Measurements from ENCODE around the gene CAMK1D.

CAMK1D gene

GRCh38 chr10:12377658-12378290 lies 28.4 kb downstream of the CAMK1D start:
- no peak for DNase-seq

DNA sequence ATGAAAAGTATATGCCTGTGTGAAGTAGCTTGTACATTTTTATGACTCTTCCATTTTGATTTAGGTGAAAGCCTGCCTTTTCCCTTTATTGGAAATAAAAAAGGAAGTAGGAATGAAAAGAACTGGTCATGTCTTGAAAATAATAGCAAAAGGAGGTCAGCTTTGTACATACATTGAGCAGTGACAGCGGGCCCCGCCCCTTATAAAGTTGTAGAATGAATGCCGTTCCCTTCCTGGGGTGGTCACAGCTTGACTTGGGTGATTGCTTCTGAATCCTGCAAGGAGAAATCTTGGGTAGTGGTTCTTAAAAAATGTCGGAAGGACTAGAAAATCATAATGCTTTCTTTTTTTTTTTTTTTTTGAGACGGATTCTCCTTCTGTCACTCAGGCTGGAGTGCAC lies 31.7 kb downstream of the CAMK1D start:
- DNase-seq: no peak

- DNase-seq: no peak
These were observed 32.3 kb downstream of the CAMK1D start for GRCh38 chr10:12381536-12382156.

DNA sequence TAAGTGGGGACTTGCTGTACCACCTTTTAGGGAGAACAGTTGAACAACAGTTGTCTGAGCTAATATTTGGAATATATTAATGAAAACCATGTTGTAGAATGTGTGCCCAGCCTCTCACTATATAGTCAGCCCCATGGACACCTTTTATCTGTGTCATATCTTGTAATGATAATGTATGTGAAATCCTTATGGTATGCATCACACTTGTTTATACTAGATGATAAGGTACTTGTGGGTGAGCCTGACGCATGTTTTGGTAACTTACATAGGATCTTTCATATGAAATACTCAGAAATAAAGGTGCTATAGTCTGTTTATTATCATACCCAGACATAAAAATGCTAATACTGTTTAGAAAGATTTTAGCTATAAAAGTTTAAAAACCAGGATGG lies 32.8 kb downstream of the CAMK1D start:
- DNase-seq: no peak

GRCh38 chr10:12382956-12383531 lies 33.7 kb downstream of the CAMK1D start:
- no peak for DNase-seq

- no peak for DNase-seq
These were observed 35.6 kb downstream of the CAMK1D start for GRCh38 chr10:12384906-12385305.

GRCh38 chr10:12387561-12388210 lies 38.3 kb downstream of the CAMK1D start:
- DNase-seq: no peak

DNA sequence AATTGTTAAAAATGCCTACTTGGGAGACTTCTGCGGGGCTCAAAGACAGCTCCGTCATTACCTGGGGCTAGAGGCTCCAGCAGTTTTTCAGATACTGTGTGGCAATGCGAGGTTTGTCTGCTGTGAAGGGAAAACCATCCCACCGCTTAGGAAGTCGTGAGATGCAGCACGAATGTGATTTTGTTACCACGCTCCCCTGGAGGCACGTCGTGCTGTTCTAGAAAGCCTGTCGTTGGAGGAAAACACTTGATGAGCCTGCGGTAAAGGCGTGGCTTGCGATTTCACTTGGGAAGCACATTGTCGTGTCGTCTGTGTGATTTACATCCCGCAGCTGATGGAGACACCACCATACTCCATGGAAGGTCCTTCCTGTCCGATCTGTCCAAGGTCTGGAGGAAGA lies 39.3 kb downstream of the CAMK1D start:
- DNase-seq: no peak

- DNase-seq: no peak
These were observed 39.9 kb downstream of the CAMK1D start for GRCh38 chr10:12389154-12389734.

DNA sequence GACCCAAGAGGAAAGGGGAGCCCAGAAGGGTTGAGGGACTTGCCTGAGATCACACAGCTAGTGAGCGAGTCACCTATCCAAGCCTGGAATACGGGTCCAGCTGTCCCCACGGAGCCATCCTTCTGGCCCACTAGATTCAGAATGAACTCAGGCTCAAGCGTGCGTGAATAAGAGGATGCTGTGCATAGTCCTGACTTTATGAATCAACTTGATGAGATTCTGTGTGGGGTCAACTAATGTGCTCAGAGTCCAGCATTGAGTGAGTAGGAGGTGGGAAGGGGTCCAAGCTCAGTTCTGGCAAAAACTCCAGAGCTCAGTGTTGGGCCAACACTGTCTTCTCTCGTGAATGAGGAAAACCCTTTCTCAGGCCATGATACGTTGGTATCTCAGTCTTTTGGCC lies 41.4 kb downstream of the CAMK1D start:
- no peak for DNase-seq

DNA sequence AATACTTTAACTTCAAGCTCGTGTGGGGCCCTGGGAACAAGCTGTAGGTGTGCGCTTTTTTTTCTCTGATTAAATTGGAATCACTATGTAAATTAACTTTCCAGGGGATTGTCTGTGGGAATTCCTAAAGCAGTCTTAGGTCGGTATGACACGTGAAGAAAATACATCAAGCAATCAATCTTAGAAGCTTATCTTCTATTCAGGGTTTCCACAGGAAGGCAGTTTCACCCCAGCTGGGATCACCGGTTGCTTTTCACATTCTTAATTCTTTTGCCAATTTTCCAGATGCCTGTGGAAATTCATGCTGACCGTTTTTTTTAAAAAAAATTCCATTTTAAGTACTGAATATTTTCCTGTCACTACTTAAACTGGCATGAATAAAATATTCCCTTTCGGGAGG lies 41.9 kb downstream of the CAMK1D start:
- no peak for DNase-seq

DNA sequence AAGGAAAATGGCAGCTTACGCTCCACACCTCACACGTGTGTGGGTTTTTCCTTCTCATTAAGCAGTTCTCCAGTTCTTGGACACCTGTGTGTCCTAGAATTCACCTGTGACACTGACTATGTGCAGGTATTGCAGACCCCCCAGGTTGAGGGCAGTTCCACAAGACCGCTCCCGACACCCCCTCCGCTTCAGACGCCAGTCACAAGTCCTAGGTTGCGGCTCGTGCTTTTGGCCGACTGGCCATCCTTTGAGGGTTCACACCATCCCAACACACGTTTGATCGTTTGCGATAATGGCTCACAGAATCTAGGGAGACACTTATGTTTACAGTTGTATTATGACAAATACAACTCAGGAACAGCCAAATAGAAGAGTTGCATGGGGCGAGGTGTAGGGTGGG lies 44.5 kb downstream of the CAMK1D start:
- DNase-seq: no peak

GRCh38 chr10:12394241-12395033 lies 45.1 kb downstream of the CAMK1D start:
- no peak for DNase-seq

DNA sequence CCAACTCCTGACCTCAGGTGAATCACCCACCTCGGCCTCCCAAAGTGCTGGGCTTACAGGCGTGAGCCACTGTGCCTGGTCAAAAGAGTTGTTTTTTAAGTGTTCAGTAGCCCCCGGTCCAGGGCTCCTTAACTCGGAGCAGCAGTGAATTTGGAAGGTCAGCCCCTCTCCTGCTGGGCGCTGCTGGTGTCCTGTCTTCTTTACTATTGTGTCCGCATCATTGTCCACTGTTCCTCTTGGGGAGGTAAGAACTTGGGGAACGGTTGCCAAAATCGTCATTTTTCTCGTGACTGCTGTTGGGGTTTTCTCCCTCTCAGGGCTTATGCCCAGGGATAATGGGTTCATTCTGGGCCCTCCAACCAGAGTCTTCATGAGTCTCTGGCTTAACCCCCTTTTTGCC lies 46.7 kb downstream of the CAMK1D start:
- no peak for DNase-seq

- DNase-seq: no peak
These were observed 47.2 kb downstream of the CAMK1D start for GRCh38 chr10:12396567-12396966.

GRCh38 chr10:12397147-12397896 lies 48.0 kb downstream of the CAMK1D start:
- no peak for DNase-seq

- DNase-seq: no peak
These were observed 48.6 kb downstream of the CAMK1D start for GRCh38 chr10:12397941-12398340.

DNA sequence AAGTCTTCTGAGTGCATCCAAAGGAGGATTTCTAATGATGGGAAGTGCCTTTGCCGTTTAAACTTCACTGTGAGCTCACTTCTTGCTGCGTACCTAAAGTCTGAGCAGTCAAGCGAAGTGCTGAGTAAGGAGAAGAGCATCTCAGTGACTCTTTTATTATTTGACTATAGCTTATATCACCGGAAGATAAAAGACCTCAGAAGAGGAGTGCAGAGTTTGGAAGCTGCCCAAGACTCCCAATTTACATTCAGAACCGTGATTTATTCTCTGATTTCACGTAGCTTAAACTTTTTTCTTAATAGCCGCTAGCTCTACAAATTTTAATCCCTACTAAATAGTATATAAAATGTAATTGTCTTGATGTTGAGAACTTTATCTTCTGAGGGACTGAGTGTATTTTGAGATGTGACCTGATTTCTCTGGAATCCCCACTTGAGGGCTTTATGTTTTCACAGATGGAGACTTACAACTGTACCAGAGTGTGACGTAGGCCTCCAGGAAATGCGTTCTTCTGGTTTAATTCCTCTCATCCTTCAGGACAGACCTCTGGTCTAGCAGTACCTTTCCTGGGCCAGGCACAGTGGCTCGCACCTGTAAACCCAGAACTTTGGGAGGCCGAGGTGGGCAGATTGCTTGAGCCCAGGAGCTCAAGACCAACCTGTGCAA lies 51.1 kb downstream of the CAMK1D start:
- DNase-seq: no peak

DNA sequence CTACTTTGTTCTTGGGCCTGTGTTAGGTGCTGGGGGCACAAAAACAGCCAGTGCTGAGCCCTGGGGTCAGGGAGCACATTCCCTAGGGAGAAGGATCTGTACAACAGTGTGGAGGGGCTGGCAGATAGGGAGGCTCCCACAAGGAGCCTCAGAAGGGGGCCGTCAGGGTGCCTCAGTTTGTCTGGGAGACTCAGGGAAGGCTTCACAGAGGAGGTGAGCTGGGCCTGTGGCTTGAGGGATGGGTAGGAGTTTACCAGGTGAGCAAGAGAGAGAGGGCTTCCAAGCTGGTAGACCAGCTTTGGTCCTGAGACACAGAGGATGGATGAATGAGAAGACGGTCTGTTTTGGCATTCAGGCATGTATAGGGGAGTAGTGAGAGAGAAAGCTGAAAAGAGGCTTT lies 52.1 kb downstream of the CAMK1D start:
- no peak for DNase-seq

DNA sequence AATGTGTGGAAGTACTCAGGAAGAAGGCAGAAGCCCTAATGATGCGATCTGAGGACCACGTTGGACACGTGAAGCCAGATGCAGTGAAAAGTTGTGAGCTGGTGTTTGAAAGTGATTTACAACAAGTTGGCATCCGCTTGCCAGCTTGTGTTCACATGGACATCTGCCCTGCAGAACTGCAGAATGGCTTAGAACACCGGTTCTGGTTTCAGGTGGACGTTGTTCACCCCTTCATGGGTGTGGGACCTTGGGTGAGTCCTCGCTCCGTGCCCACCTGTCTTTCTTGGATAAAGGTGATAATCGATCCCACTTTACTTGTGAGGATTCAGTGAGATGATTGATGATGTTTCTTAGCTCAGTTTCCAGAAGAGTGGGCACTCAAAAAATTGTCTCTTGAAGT lies 53.8 kb downstream of the CAMK1D start:
- no peak for DNase-seq

Data from stimulated activated naive CD4-positive, alpha-beta T cell (primary cell).